ENCODE data around the gene ADA.
"Not testable (repeated sequence)": the region's sequence is repeated elsewhere in the genome, so short reads cannot be mapped to it uniquely, and the experiment has no call there.

The ADA gene

GRCh38 chr20:44678242-44678641, 26.7 kb upstream of the ADA start:
- no peak for DNase-seq

GRCh38 chr20:44672318-44672902, 20.9 kb upstream of the ADA start:
- not testable (repeated sequence) for DNase-seq

- DNase-seq = not testable (repeated sequence)
These were observed 20.0 kb upstream of the ADA start for GRCh38 chr20:44671541-44671940.

- not testable (repeated sequence) for DNase-seq
These were observed 19.4 kb upstream of the ADA start for GRCh38 chr20:44670851-44671250.

GRCh38 chr20:44666066-44666465, 14.6 kb upstream of the ADA start:
- no peak for DNase-seq

- no peak for DNase-seq
These were observed 12.6 kb upstream of the ADA start for GRCh38 chr20:44664131-44664530.

- DNase-seq = no peak
These were observed 10.8 kb upstream of the ADA start for GRCh38 chr20:44662261-44662660.

GRCh38 chr20:44660581-44660980, 9.1 kb upstream of the ADA start:
- no peak for DNase-seq

- no peak for DNase-seq
These were observed 8.4 kb upstream of the ADA start for GRCh38 chr20:44659931-44660330.

- DNase-seq = no peak
These were observed 7.3 kb upstream of the ADA start for GRCh38 chr20:44658810-44659209.

- DNase-seq = no peak
These were observed 6.4 kb upstream of the ADA start for GRCh38 chr20:44657875-44658274.

- no peak for DNase-seq
These were observed 4.9 kb upstream of the ADA start for GRCh38 chr20:44656448-44656847.

- not testable (repeated sequence) for DNase-seq
These were observed 2.7 kb upstream of the ADA start for GRCh38 chr20:44654210-44654609.

- DNase-seq = no peak
These were observed 2.0 kb upstream of the ADA start for GRCh38 chr20:44653546-44653945.

- DNase-seq = no peak
These were observed 140 bp downstream of the ADA start for GRCh38 chr20:44651434-44651683.

GRCh38 chr20:44650771-44651433, 597 bp downstream of the ADA start:
- no peak for DNase-seq

- DNase-seq = no peak
These were observed 1.5 kb downstream of the ADA start for GRCh38 chr20:44649976-44650375.

GRCh38 chr20:44649126-44649525, 2.4 kb downstream of the ADA start:
- no peak for DNase-seq

GRCh38 chr20:44648579-44648978, 2.9 kb downstream of the ADA start:
- no peak for DNase-seq

GRCh38 chr20:44648068-44648467, 3.4 kb downstream of the ADA start:
- no peak for DNase-seq

GRCh38 chr20:44646641-44647274, 4.7 kb downstream of the ADA start:
- no peak for DNase-seq

- no peak for DNase-seq
These were observed 5.4 kb downstream of the ADA start for GRCh38 chr20:44646023-44646640.

- no peak for DNase-seq
These were observed 6.8 kb downstream of the ADA start for GRCh38 chr20:44644667-44645131.

GRCh38 chr20:44644230-44644617, 7.3 kb downstream of the ADA start:
- DNase-seq = no peak
